Immature natural killer cell (primary cell): ENCODE data around the gene HSD11B1L. TPM values are rescaled to one million over a fixed set of nuclear protein-coding genes. Genes with fewer than 3 reads are reported as not detected.

ENCODE experiments used
- DNase-seq, 3 donors: peaks; one replicate each; pipeline ENCODE4 v3.0.0; 2022; ENCODE audit warnings: mixed read lengths in 1 of 3
- H3K27ac Mint-ChIP-seq, 6 donors: one replicate each; pipeline ENCODE4 v1.8.0; 2020; ENCODE audit warnings: mixed read lengths in 6 of 6, mild to moderate bottlenecking in 5 of 6, inconsistent platforms in 4 of 6, moderate library complexity in 3 of 6
- H3K27me3 Mint-ChIP-seq, 3 donors: one replicate each; pipeline ENCODE4 v1.8.0; 2020 to 2021; ENCODE audit warnings: low read depth in 3 of 3, mild to moderate bottlenecking in 3 of 3, mixed read lengths in 3 of 3, moderate library complexity in 3 of 3, inconsistent platforms in 1 of 3
- H3K36me3 Mint-ChIP-seq, 3 donors: one replicate each; pipeline ENCODE4 v1.8.0; 2020; ENCODE audit warnings: mixed read lengths in 3 of 3, inconsistent platforms in 2 of 3, mild to moderate bottlenecking in 2 of 3
- H3K4me1 Mint-ChIP-seq, 2 donors: one replicate each; pipeline ENCODE4 v1.8.0; 2020; ENCODE audit warnings: inconsistent platforms in 2 of 2, mild to moderate bottlenecking in 2 of 2, mixed read lengths in 2 of 2, moderate library complexity in 1 of 2
- H3K4me3 Mint-ChIP-seq, 5 donors: one replicate each; pipeline ENCODE4 v1.8.0; 2020; ENCODE audit warnings: mild to moderate bottlenecking in 5 of 5, mixed read lengths in 5 of 5, inconsistent platforms in 3 of 5, moderate library complexity in 3 of 5
- H3K9me3 Mint-ChIP-seq, 6 donors: one replicate each; pipeline ENCODE4 v1.8.0; 2020; ENCODE audit warnings: mild to moderate bottlenecking in 6 of 6, mixed read lengths in 6 of 6, inconsistent platforms in 4 of 6, moderate library complexity in 3 of 6
- polyA plus RNA-seq, 3 donors: library from polyadenylated mRNA; unstranded; fragments of 300-500 nt; fragmentation: Illumina TruSeq; gene quantifications; one replicate each; pipeline ENCODE4 v1.2.3, GENCODE V29; 2021

HSD11B1L gene
- polyA plus RNA-seq, 3 donors from 2014 or later: 2.0 to 3.1 (median 2.5) TPM

GRCh38 chr19:5673752-5674151, 7.1 kb upstream of the HSD11B1L start:
- peaks cover 1 to 4% (median 2%) of the 10 kb centered on the region in 3 donors for H3K27me3 Mint-ChIP-seq
- no peaks in the 10 kb centered on the region for H3K4me1 Mint-ChIP-seq
- no peak for DNase-seq
- H3K9me3 Mint-ChIP-seq: no peaks in the 10 kb centered on the region
- H3K36me3 Mint-ChIP-seq: peaks cover 0 to 9% (median 9%) of the 10 kb centered on the region in 3 donors
- no peak overlapping the region for H3K4me3 Mint-ChIP-seq
- H3K27ac Mint-ChIP-seq: no peak overlapping the region

GRCh38 chr19:5674714-5675113, 6.1 kb upstream of the HSD11B1L start:
- H3K27me3 Mint-ChIP-seq: peaks cover 0 to 5% (median 4%) of the 10 kb centered on the region in 3 donors
- H3K36me3 Mint-ChIP-seq: peaks cover 0 to 9% (median 5%) of the 10 kb centered on the region in 3 donors
- H3K9me3 Mint-ChIP-seq: no peaks in the 10 kb centered on the region
- no peak overlapping the region for H3K27ac Mint-ChIP-seq
- no peak for DNase-seq
- H3K4me3 Mint-ChIP-seq: no peak overlapping the region
- H3K4me1 Mint-ChIP-seq: peaks cover 7 to 8% of the 10 kb centered on the region in 2 donors

- no peak for DNase-seq
- no peak overlapping the region for H3K27ac Mint-ChIP-seq
- H3K9me3 Mint-ChIP-seq: no peaks in the 10 kb centered on the region
- H3K4me3 Mint-ChIP-seq: no peak overlapping the region
- H3K36me3 Mint-ChIP-seq: peaks cover 0 to 9% (median 5%) of the 10 kb centered on the region in 3 donors
- H3K4me1 Mint-ChIP-seq: peaks cover 16 to 21% of the 10 kb centered on the region in 2 donors
- peaks cover 4 to 13% (median 9%) of the 10 kb centered on the region in 3 donors for H3K27me3 Mint-ChIP-seq
These were observed 4.6 kb upstream of the HSD11B1L start for GRCh38 chr19:5676105-5676771.

- peaks cover 4 to 15% (median 13%) of the 10 kb centered on the region in 3 donors for H3K27me3 Mint-ChIP-seq
These were observed 4.1 kb upstream of the HSD11B1L start for GRCh38 chr19:5676772-5677105.

GRCh38 chr19:5677136-5677535, 3.7 kb upstream of the HSD11B1L start:
- no peak overlapping the region for H3K4me3 Mint-ChIP-seq
- no peak overlapping the region for H3K27ac Mint-ChIP-seq
- peaks cover 6 to 15% (median 15%) of the 10 kb centered on the region in 3 donors for H3K27me3 Mint-ChIP-seq
- H3K9me3 Mint-ChIP-seq: no peaks in the 10 kb centered on the region
- peaks cover 21 to 30% of the 10 kb centered on the region in 2 donors for H3K4me1 Mint-ChIP-seq
- DNase-seq: no peak
- H3K36me3 Mint-ChIP-seq: peaks cover 0 to 9% (median 5%) of the 10 kb centered on the region in 3 donors

More at GRCh38 chr19:5676772-5677105, 4.1 kb upstream of the HSD11B1L start:
- Mint-ChIP-seq H3K4me3 (no peak overlapping the region), H3K4me1 (peaks cover 21 to 26% of the 10 kb centered on the region in 2 donors), H3K9me3 (no peaks in the 10 kb centered on the region), H3K36me3 (peaks cover 0 to 9% (median 5%) of the 10 kb centered on the region in 3 donors), H3K27ac (no peak overlapping the region)
- DNase-seq: no peak

GRCh38 chr19:5677580-5677979, 3.2 kb upstream of the HSD11B1L start:
- no peak for DNase-seq
- H3K9me3 Mint-ChIP-seq: no peaks in the 10 kb centered on the region
- no peak overlapping the region for H3K27ac Mint-ChIP-seq
- H3K4me3 Mint-ChIP-seq: no peak overlapping the region
- peaks cover 0 to 9% (median 5%) of the 10 kb centered on the region in 3 donors for H3K36me3 Mint-ChIP-seq
- H3K27me3 Mint-ChIP-seq: peaks cover 9 to 18% (median 13%) of the 10 kb centered on the region in 3 donors
- peaks cover 23 to 32% of the 10 kb centered on the region in 2 donors for H3K4me1 Mint-ChIP-seq

- no peak overlapping the region for H3K27ac Mint-ChIP-seq
These were observed 2.6 kb upstream of the HSD11B1L start for GRCh38 chr19:5678071-5678718.

GRCh38 chr19:5679289-5680083, 1.3 kb upstream of the HSD11B1L start:
- Mint-ChIP-seq H3K36me3 (no peaks in the 10 kb centered on the region), H3K27me3 (peaks cover 9 to 16% (median 13%) of the 10 kb centered on the region in 3 donors), H3K4me1 (peaks cover 23 to 32% of the 10 kb centered on the region in 2 donors)

More at GRCh38 chr19:5678071-5678718, 2.6 kb upstream of the HSD11B1L start:
- Mint-ChIP-seq H3K36me3 (peaks cover 0 to 6% (median 5%) of the 10 kb centered on the region in 3 donors), H3K9me3 (no peaks in the 10 kb centered on the region), H3K4me1 (peaks cover 23 to 32% of the 10 kb centered on the region in 2 donors), H3K4me3 (no peak overlapping the region), H3K27me3 (peaks cover 9 to 18% (median 11%) of the 10 kb centered on the region in 3 donors)
- DNase-seq: no peak

GRCh38 chr19:5680084-5680436, 767 bp upstream of the HSD11B1L start:
- no peak for DNase-seq
- no peaks in the 10 kb centered on the region for H3K9me3 Mint-ChIP-seq
- no peaks in the 10 kb centered on the region for H3K36me3 Mint-ChIP-seq
- H3K27ac Mint-ChIP-seq: peak overlapping the region; percentile 94 to 99 (median 98)
- peaks cover 23 to 32% of the 10 kb centered on the region in 2 donors for H3K4me1 Mint-ChIP-seq
- peaks cover 9 to 16% (median 13%) of the 10 kb centered on the region in 3 donors for H3K27me3 Mint-ChIP-seq
- H3K4me3 Mint-ChIP-seq: peak overlapping the region; percentile 87 to 98 (median 90)

More at GRCh38 chr19:5679289-5680083, 1.3 kb upstream of the HSD11B1L start:
- H3K27ac Mint-ChIP-seq: peak overlapping the region; percentile 94 to 99 (median 98)
- H3K9me3 Mint-ChIP-seq: no peaks in the 10 kb centered on the region
- no peak for DNase-seq
- peak overlapping the region; percentile 87 to 98 (median 90) for H3K4me3 Mint-ChIP-seq

GRCh38 chr19:5681391-5682106, 722 bp downstream of the HSD11B1L start:
- Mint-ChIP-seq H3K4me1 (peaks cover 29 to 40% of the 10 kb centered on the region in 2 donors), H3K27me3 (peaks cover 9 to 16% (median 13%) of the 10 kb centered on the region in 3 donors), H3K9me3 (no peaks in the 10 kb centered on the region), H3K36me3 (no peaks in the 10 kb centered on the region), H3K27ac (peak overlapping the region; percentile 10 to 95 (median 84)), H3K4me3 (peak overlapping the region; percentile 78 to 86 (median 84))
- no peak for DNase-seq

- no peak for DNase-seq
- H3K9me3 Mint-ChIP-seq: no peaks in the 10 kb centered on the region
- no peaks in the 10 kb centered on the region for H3K36me3 Mint-ChIP-seq
- peaks cover 30 to 43% of the 10 kb centered on the region in 2 donors for H3K4me1 Mint-ChIP-seq
- H3K27ac Mint-ChIP-seq: peak overlapping the region in 4 of 6 donors; percentile 63 to 95 (median 77)
- peaks cover 9 to 16% (median 13%) of the 10 kb centered on the region in 3 donors for H3K27me3 Mint-ChIP-seq
- peak overlapping the region; percentile 78 to 86 (median 84) for H3K4me3 Mint-ChIP-seq
These were observed 1.3 kb downstream of the HSD11B1L start for GRCh38 chr19:5682107-5682482.

GRCh38 chr19:5683177-5683886, 2.5 kb downstream of the HSD11B1L start:
- H3K27ac Mint-ChIP-seq: peak overlapping the region in 3 of 6 donors; percentile 7 to 60 (median 43)
- no peaks in the 10 kb centered on the region for H3K36me3 Mint-ChIP-seq
- H3K4me3 Mint-ChIP-seq: peak overlapping the region in 2 of 5 donors; percentile 31 to 62

More at GRCh38 chr19:5683177-5683886, 2.5 kb downstream of the HSD11B1L start:
- no peak for DNase-seq
- H3K4me1 Mint-ChIP-seq: peaks cover 33 to 47% of the 10 kb centered on the region in 2 donors
- H3K27me3 Mint-ChIP-seq: peaks cover 9 to 16% (median 13%) of the 10 kb centered on the region in 3 donors
- no peaks in the 10 kb centered on the region for H3K9me3 Mint-ChIP-seq
